ENCODE measurements around the gene SHANK1.
"Not testable (repeated sequence)": the region's sequence is repeated elsewhere in the genome, so short reads cannot be mapped to it uniquely, and the experiment has no call there.

SHANK1 gene

DNA sequence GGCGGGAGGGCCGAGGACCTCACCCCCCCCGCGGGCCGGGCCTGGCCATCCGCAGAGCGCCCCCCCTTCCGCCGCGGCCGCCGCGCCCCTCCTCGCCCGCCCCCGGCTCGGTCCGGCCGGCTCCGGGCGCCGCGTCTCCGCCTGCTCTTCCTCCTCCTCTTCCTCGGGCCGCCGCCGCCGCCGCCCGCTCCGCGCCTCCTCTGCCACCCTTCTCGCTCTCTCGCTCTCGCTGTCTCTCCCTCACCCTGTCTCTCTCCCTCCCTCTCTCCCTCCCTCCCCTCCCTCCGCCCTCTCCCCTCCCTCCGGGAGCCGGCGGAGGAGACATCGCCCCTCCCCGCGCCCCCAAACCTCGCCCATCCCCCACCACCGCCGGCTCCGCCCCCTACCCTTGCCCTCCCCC, at the start of gene SHANK1:
SHANK1 (minus strand) TSS at position 237 of the 400 bp plus-strand sequence. CDS start 2,883 bp downstream, outside the sequence.
- DNase-seq = no peak

DNA sequence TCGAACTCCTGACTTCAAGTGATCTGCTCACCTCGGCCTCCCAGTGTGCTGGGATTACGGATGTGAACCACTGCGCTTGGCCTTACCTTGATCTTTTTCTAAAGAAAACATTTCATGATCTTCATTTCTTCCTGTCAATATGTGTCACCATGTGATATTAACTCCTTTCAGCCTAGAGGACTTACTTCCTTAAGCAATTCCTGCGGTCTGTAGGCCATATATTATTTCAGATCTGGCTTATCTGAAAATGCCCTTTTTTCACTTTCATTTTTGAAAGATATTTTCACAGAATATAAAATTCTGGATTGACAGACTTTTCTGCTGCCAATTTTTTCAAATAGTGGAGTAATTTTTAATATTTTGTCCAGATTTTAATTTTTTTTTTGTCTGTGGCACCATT, 48.7 kb upstream of the SHANK1 start:
- DNase-seq = no peak

DNA sequence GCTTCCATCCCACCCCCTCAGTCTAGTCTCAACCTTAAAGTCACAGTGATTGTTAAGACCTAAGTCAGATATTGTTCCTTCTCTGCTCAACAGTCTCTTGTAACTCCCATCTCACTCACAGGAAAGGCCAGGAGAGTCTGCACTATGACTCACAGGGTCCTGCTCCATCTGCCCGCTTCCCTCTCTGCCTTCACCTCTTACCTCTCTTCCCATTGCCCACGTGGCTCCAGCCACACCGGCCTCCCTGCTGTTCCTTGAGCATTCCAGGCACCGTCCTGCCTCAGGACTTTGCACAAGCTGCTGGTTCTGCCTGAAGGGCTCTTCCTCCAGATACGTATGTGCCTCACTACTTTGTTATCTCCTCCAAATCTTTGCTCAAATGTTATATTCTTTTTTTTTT, 47.7 kb upstream of the SHANK1 start:
- not testable (repeated sequence) for DNase-seq

DNA sequence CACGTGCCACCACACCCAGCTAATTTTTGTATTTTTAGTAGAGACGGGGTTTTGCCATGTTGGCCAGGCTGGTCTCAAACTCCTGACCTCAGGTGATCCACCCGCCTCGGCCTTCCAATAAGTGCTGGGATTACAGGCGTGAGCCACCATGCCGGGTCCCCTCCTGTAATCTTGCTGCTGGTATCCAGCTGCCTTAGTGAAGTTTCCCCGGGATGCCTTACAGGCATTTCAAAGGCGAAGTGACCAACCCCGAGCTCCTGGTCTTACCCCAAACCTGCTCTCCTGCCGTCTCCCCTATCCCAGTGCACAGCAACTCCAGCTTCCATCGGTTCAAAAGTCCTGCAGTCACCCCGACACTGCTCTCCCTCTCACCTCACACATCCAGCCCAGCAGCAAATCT, 47.1 kb upstream of the SHANK1 start:
- not testable (repeated sequence) for DNase-seq

DNA sequence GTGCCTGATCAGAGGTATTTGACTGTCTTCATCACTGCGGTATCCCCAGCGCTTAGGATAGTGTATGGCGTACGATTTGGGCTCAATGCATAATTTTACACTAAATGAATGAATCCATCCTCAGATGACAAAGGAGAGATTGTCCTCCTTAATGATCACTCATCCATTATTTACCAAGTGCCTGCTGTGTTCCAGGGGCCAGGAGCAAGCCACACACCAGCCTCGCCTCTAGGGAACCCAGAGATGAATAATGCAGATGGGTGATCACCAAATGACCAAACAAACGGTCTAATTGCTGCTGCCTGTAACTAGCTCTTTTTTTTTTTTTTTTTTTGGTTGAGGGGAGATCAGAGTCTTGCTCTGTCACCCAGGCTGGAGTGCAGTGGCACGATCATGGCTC, 44.8 kb upstream of the SHANK1 start:
- no peak for DNase-seq

DNA sequence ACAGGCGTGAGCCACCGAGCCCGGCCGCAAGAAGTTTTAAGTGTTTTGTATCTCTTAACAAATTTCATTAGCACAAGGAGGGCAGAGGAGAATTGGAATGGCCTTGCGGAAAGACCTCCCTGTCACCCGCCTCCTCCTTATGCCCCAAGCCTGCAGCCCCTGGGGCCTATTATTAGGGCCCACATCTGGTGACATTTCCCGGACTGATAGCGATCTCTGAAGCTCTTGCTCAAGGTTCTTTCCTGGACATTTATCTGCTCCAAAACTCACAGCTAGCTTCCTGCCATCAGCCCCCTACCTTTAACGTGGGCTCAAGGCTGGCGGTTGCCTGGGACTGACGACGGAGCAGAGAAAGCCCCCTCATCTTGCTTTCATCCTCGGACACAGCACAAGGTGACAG, 43.9 kb upstream of the SHANK1 start:
- DNase-seq = not testable (repeated sequence)

DNA sequence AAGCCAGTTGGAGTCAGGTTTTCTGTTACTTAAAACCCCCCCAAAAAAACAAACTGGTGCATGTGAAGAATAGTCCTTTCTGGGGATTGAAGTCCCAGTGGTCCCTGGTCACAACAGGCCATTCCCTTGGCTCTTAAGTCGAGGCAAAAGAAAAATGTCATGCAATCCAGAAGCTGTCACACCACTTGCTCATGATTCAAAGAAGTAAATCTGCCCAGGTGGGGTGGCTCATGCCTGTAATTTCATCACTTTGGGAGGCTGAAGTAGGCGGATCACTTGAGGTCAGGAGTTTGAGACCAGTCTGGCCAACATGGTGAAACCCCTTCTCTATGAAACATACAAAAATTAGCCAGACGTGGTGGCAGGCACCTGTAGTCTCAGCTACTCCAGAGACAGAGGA, 41.9 kb upstream of the SHANK1 start:
- DNase-seq = not testable (repeated sequence)

DNA sequence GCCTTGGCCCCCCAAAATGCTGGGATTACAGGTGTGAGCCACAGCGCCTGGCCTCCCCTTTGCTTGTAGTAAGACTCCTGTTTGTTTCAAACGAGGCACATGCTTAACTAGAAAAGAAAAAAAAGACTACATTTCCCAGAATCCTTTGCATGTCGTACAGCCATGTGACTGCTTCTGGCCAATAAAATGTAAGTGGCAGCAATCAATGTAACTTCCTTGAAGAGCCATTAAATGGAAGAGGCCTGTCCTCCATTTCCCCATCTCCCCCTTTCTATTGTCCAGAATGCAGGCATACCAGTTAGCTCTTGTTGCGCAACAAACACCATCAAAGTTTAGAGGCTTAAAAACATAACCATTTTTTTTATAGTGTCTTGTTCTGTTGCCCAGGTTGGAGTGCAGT, 40.3 kb upstream of the SHANK1 start:
- DNase-seq = no peak

DNA sequence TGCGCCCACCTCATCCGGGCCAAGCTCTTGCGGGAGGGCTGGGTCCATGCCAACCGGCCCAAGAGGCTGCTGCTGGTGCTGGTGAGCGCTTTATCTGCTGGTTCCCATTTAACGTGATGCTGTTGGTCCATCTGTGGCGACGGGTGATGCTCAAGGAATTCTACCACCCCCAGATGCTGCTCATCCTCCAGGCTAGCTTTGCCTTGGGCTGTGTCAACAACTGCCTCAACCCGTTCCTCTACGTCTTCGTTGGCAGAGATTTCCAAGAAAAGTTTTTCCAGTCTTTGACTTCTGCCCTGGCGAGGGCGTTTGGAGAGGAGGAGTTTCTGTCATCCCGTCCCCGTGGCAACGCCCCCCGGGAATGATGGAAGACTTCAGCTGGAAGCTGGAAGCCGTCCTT, 39.5 kb upstream of the SHANK1 start:
- not testable (repeated sequence) for DNase-seq

DNA sequence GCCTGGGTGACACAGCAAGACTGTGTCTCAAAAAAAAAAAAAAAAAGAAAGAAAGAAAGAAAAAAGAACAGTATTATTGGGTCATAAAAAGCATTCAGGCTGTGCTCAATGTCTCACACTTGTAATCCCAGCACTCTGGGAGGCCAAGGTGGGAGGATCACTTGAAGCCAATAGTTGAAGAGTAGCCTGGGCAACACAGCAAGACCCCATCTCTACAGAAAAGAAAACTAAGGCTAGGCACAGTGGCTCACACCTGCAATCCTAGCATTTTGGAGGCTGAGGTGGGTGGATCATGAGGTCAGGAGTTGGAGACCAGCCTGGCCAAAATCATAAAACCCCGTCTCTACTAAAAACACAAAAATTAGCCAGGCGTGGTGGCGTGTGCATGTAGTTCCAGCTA, 38.0 kb upstream of the SHANK1 start:
- not testable (repeated sequence) for DNase-seq

DNA sequence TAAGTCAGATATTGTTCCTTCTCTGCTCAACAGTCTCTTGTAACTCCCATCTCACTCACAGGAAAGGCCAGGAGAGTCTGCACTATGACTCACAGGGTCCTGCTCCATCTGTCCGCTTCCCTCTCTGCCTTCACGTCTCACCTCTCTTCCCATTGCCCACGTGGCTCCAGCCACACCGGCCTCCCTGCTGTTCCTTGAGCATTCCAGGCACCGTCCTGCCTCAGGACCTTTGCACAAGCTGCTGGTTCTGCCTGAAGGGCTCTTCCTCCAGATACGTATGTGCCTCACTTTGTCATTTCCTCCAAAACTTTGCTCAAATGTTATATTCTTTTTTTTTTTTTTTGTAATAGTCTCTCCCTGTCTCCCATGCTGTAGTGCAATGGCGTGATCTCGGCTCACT, 36.6 kb upstream of the SHANK1 start:
- not testable (repeated sequence) for DNase-seq

DNA sequence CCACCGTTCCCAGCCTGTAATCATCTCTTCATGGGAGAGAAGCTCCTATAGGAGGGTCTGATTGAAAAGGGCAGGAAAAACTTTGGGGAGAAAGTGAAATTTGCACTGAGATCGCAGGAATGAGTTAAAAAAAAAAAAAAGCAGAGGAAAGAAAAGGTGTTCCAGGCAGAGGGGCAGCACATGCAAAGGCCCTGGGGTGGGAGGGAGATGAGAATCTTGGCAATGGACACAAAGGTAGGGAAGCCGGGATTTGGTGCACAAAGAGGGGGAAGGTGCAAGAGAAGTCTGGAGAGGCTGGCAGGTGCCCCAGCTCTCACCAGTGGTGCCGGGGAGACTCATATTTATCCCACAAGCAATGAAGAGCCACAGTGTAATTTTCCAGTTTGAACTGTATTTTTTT, 34.3 kb upstream of the SHANK1 start:
- no peak for DNase-seq

DNA sequence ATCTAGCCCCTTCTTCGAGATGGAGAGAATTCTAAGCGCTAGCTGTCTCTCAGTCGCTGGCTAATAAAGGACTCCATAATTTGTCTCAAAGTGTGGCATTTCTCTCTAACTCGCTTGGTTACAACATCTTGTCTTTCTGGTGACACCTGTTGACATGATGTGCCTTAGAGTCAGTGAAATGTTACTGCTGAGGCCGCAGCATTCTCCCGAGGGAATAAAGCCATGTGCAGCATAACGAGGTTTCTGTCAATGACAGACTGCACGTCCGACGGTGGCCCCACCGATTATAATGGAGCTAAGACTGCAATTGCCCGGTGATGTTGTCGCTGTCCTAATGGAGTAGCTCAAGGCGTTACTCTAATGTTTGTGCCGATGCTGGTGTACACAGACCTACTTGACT, 30.4 kb upstream of the SHANK1 start:
- no peak for DNase-seq

DNA sequence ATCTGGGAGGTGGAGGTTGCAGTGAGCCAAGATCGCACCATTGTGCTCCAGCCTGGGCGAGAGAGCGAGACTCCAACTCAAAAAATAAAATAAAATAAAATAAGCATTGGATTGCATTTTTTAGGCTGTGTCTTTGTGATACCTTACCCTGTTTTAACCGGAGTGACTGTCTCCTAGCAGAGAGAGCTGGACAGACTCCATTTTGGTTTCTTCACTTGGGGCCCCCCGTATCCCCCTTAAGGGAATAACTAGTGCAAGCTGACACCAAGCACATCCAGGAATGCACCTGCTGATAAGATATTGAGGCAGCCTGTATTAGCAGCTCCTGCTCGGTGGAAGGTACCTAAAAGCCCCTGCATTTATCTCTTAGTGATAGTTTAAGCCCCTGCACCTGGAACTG, 29.9 kb upstream of the SHANK1 start:
- DNase-seq = no peak

DNA sequence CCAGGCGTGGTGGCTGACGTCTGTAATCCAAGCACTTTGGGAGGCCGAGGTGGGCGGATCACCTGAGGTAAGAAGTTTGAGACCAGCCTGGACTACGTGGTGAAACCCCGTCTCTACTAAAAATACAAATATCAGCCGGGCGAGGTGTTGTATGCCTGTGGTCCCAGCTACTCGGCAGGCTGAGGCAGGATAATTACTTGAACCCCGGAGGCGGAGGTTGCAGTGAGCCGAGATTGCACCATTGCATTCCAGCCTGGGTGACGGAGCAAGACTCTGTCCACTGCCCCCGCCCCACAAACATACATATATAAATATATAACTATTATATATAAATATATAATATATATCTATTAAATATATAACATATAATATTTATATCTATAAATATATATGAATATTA, 27.5 kb upstream of the SHANK1 start:
- not testable (repeated sequence) for DNase-seq

DNA sequence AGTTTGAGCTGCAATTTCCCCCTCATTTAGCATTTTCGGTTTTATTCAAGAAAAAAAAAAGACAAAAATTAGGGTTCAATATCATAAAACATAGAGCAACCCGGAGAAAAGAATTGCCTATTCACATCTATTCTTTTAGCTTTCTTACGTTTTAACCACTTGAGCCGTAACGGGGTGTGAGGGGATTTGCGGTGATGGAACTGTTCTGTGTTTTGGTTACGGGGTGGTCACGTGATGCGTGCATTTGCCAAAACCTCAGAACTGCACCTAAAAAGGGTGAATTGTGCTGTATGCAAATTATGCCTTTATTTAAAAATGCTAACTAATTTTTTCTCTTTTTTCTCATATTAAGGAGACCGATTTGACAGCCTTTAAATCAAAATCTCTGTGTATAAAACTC, 25.6 kb upstream of the SHANK1 start:
- DNase-seq = no peak

DNA sequence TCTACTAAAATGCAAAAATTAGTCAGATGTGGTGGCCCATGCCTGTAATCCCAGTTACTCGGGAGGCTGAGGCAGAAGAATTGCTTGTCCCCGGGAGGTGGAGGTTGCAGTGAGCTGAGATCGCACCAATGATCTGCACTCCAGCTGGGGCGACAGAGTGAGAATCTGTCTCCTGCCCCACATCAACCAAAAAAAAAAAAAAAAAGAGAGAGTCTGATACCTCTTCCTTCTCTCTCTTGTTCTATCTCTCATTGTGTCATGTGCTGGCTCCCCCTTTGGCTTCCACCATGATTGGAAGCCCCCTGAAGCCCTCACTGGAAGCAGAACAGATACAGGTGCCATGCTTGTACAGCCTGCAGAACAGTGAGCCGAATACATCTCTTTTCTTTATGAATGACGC, 23.9 kb upstream of the SHANK1 start:
- no peak for DNase-seq

DNA sequence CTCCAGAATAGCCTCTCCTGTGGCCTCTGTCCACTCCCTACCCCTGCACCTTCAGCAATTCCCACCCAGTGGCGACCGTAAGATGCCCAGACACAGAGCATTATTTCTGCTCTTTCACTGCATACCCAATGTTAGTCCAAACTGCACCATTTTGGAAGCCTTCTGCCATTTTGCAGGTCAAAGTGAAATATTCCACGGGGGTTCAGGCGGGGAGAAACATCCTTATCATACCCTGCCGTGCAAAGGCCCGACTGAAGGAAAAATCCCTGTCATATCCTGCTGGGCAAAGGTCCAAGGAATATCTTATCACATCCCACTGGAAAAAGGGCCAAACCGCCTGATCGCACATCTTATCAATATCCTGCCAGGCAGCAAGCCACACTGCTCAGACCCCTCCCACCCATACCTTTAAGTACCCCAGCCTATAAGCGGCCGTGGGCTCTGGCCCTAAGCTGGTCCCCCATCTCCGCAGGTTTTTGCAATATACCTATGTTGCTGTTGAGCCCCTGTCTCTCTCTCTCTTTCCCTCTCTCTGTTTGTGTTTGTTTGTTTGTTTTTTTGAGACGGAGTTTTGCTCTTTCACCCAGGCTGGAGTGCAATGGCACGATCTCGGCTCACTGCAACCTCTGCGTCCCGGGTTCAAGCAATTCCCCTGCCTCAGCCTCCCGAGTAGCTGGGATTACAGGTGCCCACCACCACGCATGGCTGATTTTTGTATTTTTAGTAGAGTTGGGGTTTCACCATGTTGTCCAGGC, 21.8 kb upstream of the SHANK1 start:
- DNase-seq = no peak

DNA sequence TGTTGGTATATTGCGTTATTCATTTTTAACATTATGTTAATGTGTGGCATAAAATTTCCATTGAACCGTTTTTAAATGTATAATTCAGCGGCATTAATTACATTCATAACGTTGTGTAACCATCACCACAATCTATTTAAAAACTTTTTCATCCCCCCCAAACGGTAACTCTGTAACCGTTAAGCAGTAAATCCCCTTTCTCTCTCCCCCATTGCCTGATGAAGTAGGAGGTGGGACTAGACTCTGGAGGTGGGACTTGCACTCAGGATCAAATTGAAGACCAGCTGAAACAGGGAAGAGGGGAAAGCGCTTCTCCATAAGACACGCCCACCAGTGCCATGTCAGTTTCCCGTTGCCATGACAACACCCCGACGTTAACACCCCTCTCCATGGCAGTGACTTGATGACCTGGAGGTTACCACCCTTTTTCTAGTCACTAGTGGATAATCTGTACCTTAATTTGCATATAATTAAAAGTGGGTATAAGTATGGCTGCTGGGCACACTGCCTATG, 20.4 kb upstream of the SHANK1 start:
- DNase-seq = no peak

DNA sequence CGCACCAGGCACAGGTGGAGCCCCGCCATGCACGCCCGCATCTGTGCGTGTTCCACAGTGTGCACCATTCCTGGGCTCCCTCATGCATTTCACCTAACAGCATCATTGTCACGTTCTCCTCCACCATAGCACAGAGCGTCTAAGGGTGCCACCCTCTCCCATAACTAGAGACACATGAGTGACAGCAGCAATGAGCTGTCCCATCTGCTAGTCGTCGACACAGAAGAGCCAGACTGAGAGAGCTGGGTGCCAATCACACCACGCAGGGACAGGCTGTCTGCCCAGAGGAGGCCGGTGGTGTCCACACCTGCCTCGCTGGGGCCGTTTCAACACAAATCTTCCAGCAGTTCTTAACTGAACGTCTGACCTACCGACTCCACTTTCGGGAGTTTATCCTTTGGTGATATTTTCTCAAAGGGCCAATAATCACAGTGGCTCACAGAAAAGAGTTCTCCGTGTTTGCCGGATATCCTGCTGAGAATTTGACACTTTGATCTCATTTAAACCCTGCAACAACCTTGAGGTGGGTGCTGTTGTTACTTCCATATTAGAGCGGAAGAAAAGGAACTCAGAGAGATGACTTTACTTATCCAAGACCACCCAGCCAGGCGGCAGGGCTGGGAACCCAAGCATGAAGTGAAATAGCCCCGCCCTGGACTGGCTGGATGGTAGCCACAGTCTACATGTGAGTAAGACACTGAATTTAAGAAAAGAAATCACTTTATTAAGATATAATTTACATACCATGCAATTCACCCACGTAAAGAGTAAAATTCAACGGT, 19.7 kb upstream of the SHANK1 start:
- DNase-seq = no peak

DNA sequence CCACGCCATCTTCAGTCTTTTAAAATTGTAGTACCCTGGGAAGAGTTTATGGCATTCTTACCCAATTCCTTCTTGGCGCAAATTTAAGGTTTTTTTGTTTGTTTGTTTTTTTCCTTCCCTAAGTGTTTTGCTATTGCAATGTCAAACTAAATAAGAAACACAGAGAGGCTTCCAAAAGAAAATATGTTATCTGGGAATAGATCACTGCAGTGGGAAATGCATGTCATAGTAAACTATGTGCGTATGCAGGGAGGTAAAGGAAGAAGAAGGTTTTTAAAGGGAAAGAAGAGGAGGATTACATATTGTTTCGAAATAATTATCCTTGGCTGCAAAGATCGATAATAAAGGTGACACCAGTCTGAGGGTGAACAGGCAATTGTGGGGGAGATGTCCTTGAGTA, 16.7 kb upstream of the SHANK1 start:
- DNase-seq = no peak

DNA sequence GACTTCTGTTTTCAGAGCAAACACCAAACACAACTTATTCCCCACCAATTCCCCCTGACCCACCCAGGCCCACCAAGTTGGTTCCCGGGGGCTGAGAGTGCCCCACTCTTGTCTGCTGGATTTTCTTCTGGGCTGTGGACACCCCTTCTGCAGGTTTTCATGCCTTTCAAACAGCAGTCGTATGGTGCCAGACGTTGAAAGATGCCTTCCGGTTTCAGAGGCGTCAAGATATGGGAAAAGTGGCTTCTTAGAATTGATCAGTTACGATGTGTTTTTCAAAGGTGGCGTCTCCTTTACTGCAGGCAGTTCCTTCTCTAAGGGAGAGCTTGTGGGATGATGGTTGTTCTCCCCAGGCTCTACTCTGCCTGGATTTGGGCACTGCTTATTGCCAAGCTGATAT, 16.3 kb upstream of the SHANK1 start:
- DNase-seq = no peak

DNA sequence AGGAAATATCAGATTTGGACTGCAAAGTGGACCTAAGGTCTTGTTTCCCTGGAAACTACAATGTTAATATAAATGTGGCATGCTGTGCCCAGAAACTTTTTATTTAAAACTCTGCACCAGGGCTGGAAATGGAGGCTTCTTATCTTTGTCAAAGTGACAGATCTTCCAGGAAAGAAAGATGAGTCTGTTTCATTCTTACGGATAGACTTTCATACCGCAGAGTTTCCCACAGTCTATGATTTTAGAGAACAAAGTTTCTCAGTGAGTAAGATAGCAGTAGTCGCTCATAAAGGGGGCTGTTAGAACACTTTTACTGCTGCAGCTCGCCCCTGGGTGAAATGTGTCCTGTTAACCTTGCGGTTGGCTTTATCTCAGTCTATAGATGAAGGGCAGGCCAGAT, 10.3 kb upstream of the SHANK1 start:
- no peak for DNase-seq

DNA sequence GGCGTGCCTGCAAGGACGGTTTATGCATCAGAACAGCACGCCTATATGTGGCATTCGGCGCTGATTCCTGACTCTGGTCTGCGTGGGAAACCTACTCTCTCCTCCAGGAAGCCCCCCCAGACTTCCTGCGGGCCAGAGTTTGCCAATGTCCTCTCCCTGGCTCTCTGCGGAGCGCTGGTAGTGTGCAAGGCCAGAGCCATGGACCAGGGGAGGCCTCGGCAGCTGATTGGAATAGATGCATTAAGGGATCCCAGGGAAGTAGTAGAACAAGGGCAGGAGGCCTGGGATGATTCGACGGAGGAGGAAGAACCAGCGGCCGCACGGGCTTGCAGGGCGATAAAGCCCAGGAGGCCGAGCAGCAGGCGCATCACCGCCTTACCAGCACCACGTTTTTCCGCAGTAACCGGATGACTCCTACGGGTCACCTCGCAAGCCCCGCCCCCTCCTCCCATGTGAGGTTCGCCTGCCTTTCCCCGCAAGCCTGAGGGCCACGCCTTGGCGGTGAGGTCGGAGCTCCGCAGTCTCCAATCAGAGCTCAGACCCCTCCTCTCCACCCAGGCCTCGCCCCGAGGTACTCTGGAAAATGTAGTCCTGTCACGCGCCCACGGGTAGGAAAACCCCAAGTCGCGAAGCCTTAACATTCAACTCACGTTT, 8.6 kb upstream of the SHANK1 start:
- no peak for DNase-seq
